Tibial nerve (tissue), 4 donors: ENCODE data around the gene OR5AU1.

Source experiments
- CTCF ChIP-seq, 5 experiments: fragments of 200-600 bp in 3 of 5; fragments of 450-650 bp in 2 of 5; sonication (generic) in 3 of 5; IDR thresholded peaks; one replicate each; pipeline ENCODE4 v1.5.1; 2016 to 2019; ENCODE audit warnings: antibody characterized with exemption in 5 of 5, mild to moderate bottlenecking in 3 of 5, moderate library complexity in 2 of 5
- EP300 ChIP-seq, 2 donors: sonication (generic); formaldehyde crosslinking; IDR thresholded peaks; one replicate each; pipeline ENCODE4 v1.6.1; 2017; ENCODE audit warnings: antibody characterized with exemption in 2 of 2, mild to moderate bottlenecking in 1 of 2
- POLR2A ChIP-seq, 2 donors: fragments of 450-650 bp; IDR thresholded peaks; one replicate each; pipeline ENCODE4 v1.6.1; 2017; ENCODE audit warnings: antibody characterized with exemption in 2 of 2, mild to moderate bottlenecking in 2 of 2, moderate library complexity in 2 of 2

DNA sequence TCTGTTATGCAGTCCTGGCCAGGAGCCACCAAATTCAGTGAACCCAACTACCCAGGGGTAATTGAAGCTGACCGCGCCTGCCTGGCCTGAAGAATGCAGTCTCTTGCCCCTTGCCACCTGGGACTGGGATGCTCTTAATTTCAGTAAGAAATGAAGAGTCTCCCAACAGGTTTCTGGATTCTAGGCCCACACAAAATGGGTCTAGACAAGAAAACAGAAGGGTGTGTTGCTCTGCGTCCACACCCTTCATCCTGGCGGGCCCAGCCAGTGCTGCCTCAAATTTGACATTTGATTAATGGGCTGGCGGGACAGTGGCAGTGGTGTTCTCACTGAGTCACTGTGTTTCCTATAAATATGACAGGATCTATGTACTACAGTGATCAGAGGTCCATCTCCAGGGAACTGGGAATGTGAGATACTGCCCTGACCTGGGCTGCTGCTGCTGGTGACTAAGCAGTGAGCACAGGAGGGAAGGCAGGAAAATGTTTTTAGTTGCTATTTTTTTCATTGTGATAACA is 48.5 kb downstream of the OR5AU1 start:
- TF ChIP-seq POLR2A (IDR thresholded peaks at IDR 0.05) (no peak), CTCF (IDR thresholded peaks at IDR 0.05) (no peak), EP300 (IDR thresholded peaks at IDR 0.05) (no peak)
